ENCODE results near the gene MPP3.

GRCh38 chr17:43855061-43855460 lies 22.1 kb upstream of the MPP3 start:
- TF ChIP-seq CTCF (IDR thresholded peaks at IDR 0.05; ENCODE audit: low read depth, low read length, poor library complexity, severe bottlenecking) (no peak), EZH2phosphoT487 (IDR thresholded peaks at IDR 0.05; ENCODE audit: borderline replicate concordance, low read length) (no peak)

All from DOHH2 (cell line).